ENCODE measurements around the gene GTF2A1L.

GRCh38 chr2:48589170-48589767 is 28.4 kb upstream of the GTF2A1L start:
- TF ChIP-seq CTCF (conservative IDR thresholded peaks at IDR 0.05) (peak; percentile 95), EZH2 (IDR thresholded peaks at IDR 0.05; ENCODE audit: low read depth) (no peak)
